ENCODE results near the gene FAM210A.
"Not testable (repeated sequence)": the region's sequence is repeated elsewhere in the genome, so short reads cannot be mapped to it uniquely, and the experiment has no call there.

FAM210A gene

DNA sequence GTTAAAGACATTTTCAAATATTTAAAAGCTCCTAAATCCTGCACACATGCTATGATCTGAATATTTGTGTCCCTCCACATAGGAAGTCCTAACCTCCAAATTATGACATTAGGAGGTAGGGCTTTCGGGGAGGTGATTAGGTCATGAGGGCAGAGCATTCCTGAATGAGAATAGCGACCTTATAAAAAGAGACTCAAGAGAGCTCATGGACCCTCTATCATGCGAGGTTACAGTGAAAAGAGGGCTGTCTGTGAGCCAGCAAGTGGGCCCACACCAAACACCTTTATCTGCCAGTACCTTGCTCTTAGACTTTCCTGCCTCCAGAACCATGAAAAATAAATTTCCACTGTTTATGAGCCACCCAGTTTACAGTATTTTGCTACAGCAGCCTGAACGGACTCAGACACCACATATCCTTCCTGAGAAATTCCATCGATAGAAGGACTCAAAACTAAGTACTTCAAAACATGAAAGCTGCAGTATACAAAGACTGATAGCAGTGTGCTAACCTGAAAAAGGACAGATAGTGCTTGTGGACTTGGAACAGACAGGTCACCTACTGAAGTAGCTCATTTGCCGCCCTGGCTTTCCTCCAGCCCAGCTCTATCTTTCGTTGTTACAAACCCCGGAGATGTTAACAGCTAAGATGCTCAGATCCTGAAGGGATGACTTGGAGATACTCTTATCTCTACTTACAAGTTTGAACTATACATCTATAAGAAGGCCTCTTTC is 13.8 kb downstream of the FAM210A start:
- Histone ChIP-seq H3K9ac (no peak overlapping the region), H3K9me3 (ENCODE audit: control insufficient read depth, low read length) (no peaks in the 10 kb centered on the region), H3K79me2 (peaks cover 27% of the 10 kb centered on the region), H3K27ac (no peak overlapping the region), H3K4me3 (ENCODE audit: low read depth, low read length) (no peak overlapping the region), H3K4me1 (no peaks in the 10 kb centered on the region), H3K36me3 (ENCODE audit: control insufficient read depth, insufficient read depth, low read length) (no peaks in the 10 kb centered on the region), H3K4me2 (ENCODE audit: low read length) (no peak overlapping the region), H3K27me3 (ENCODE audit: control insufficient read depth, insufficient read depth, low read length) (no peaks in the 10 kb centered on the region), H2AFZ (no peak overlapping the region)
- no peak for TF ChIP-seq CTCF (IDR thresholded peaks at IDR 0.05)

GRCh38 chr18:13710414-13710831 is 15.9 kb downstream of the FAM210A start:
- Histone ChIP-seq H2AFZ (no peak overlapping the region), H3K36me3 (ENCODE audit: control insufficient read depth, insufficient read depth, low read length) (no peaks in the 10 kb centered on the region), H3K27ac (no peak overlapping the region), H3K4me1 (no peaks in the 10 kb centered on the region), H3K27me3 (ENCODE audit: control insufficient read depth, insufficient read depth, low read length) (no peaks in the 10 kb centered on the region), H3K9me3 (ENCODE audit: control insufficient read depth, low read length) (no peaks in the 10 kb centered on the region), H3K4me3 (ENCODE audit: low read depth, low read length) (no peak overlapping the region), H3K4me2 (ENCODE audit: low read length) (no peak overlapping the region), H3K79me2 (peaks cover 16% of the 10 kb centered on the region), H3K9ac (no peak overlapping the region)
- no peak for TF ChIP-seq CTCF (IDR thresholded peaks at IDR 0.05)

- TF ChIP-seq CTCF (IDR thresholded peaks at IDR 0.05): no peak
- no peaks in the 10 kb centered on the region for H3K4me1 ChIP-seq
- H3K4me3 ChIP-seq (ENCODE audit: low read depth, low read length): no peak overlapping the region
- H3K36me3 ChIP-seq (ENCODE audit: control insufficient read depth, insufficient read depth, low read length): no peaks in the 10 kb centered on the region
- peaks cover 23% of the 10 kb centered on the region for H3K79me2 ChIP-seq
- no peak overlapping the region for H2AFZ ChIP-seq
- no peaks in the 10 kb centered on the region for H3K9me3 ChIP-seq (ENCODE audit: control insufficient read depth, low read length)
- H3K9ac ChIP-seq: no peak overlapping the region
- no peak overlapping the region for H3K4me2 ChIP-seq (ENCODE audit: low read length)
- no peak overlapping the region for H3K27ac ChIP-seq
- H3K27me3 ChIP-seq (ENCODE audit: control insufficient read depth, insufficient read depth, low read length): no peaks in the 10 kb centered on the region
Observed at GRCh38 chr18:13703899-13704298, 22.5 kb downstream of the FAM210A start.

- TF ChIP-seq CTCF (IDR thresholded peaks at IDR 0.05): no peak
- no peak overlapping the region for H2AFZ ChIP-seq
- no peak overlapping the region for H3K4me2 ChIP-seq (ENCODE audit: low read length)
Observed at GRCh38 chr18:13700153-13700552, 26.2 kb downstream of the FAM210A start.

DNA sequence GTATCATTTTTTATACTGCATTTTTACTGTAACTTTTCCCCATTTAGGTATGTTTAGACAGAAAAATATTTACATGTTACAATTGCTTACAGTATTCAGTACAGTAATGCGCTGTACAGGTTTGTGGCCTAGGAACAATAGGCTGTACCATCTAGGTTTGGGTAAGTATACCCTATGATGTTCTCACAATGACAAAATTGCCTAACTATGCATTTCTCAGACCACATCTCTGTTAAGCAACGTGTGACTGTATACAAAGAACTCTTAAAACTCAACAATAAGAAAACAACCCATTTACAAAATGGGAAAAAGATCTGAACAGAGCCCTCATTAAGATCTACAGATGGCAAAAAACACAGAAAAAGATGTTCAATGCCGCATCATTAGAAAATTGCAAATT is 29.4 kb downstream of the FAM210A start:
- Histone ChIP-seq H3K4me3 (ENCODE audit: low read depth, low read length) (no peak overlapping the region), H3K36me3 (ENCODE audit: control insufficient read depth, insufficient read depth, low read length) (no peaks in the 10 kb centered on the region), H3K9ac (no peak overlapping the region), H3K27ac (no peak overlapping the region), H3K79me2 (peaks cover 31% of the 10 kb centered on the region), H3K4me1 (no peaks in the 10 kb centered on the region), H3K9me3 (ENCODE audit: control insufficient read depth, low read length) (no peaks in the 10 kb centered on the region), H2AFZ (no peak overlapping the region), H3K27me3 (ENCODE audit: control insufficient read depth, insufficient read depth, low read length) (no peaks in the 10 kb centered on the region), H3K4me2 (ENCODE audit: low read length) (no peak overlapping the region)
- no peak for TF ChIP-seq CTCF (IDR thresholded peaks at IDR 0.05)

More at GRCh38 chr18:13700153-13700552, 26.2 kb downstream of the FAM210A start:
- no peak overlapping the region for H3K27ac ChIP-seq
- no peaks in the 10 kb centered on the region for H3K36me3 ChIP-seq (ENCODE audit: control insufficient read depth, insufficient read depth, low read length)
- no peak overlapping the region for H3K4me3 ChIP-seq (ENCODE audit: low read depth, low read length)
- H3K4me1 ChIP-seq: no peaks in the 10 kb centered on the region
- H3K9ac ChIP-seq: no peak overlapping the region
- H3K79me2 ChIP-seq: peaks cover 38% of the 10 kb centered on the region
- no peaks in the 10 kb centered on the region for H3K9me3 ChIP-seq (ENCODE audit: control insufficient read depth, low read length)
- no peaks in the 10 kb centered on the region for H3K27me3 ChIP-seq (ENCODE audit: control insufficient read depth, insufficient read depth, low read length)

GRCh38 chr18:13695337-13695736 is 31.0 kb downstream of the FAM210A start:
- not testable (repeated sequence) for H3K27ac ChIP-seq; H3K9ac ChIP-seq; H2AFZ ChIP-seq; H3K27me3 ChIP-seq (ENCODE audit: control insufficient read depth, insufficient read depth, low read length); H3K36me3 ChIP-seq (ENCODE audit: control insufficient read depth, insufficient read depth, low read length); H3K9me3 ChIP-seq (ENCODE audit: control insufficient read depth, low read length); H3K4me2 ChIP-seq (ENCODE audit: low read length); H3K4me3 ChIP-seq (ENCODE audit: low read depth, low read length); H3K4me1 ChIP-seq
- H3K79me2 ChIP-seq: peaks cover 27% of the 10 kb centered on the region

DNA sequence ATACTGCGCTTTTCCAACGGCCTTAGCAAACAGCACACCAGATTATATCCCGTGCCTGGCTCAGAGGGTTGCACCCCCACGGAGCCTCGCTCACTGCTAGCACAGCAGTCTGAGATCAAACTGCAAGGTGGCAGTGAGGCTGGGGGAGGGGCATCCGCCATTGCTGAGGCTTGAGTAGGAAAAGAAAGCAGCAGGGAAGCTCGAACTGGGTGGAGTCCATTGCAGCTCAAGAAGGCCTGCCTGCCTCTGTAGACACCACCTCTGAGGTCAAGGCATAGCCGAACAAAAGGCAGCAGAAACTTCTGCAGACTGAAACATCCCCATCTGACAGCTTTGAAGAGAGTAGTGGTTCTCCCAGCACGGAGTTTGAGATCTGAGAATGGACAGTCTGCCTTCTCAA is 36.3 kb downstream of the FAM210A start:
- H3K4me1 ChIP-seq; H3K4me3 ChIP-seq (ENCODE audit: low read depth, low read length); H3K4me2 ChIP-seq (ENCODE audit: low read length); H3K9ac ChIP-seq; H3K36me3 ChIP-seq (ENCODE audit: control insufficient read depth, insufficient read depth, low read length); H2AFZ ChIP-seq; H3K27ac ChIP-seq; H3K9me3 ChIP-seq (ENCODE audit: control insufficient read depth, low read length); H3K27me3 ChIP-seq (ENCODE audit: control insufficient read depth, insufficient read depth, low read length): not testable (repeated sequence)
- H3K79me2 ChIP-seq: peaks cover 22% of the 10 kb centered on the region
